CD14-positive monocyte (primary cell): ENCODE measurements around the gene B4GALT7. TPM values are rescaled to one million over a fixed set of nuclear protein-coding genes. Genes with fewer than 3 reads are reported as not detected.

Source experiments
- DNase-seq, 3 donors: peaks; one replicate each; pipeline ENCODE4 v3.0.0-alpha.2; 2011 to 2022
- H2AFZ ChIP-seq: 2 replicates; pipeline ENCODE4 v1.6.0; 2012; ENCODE audit warnings: mild to moderate bottlenecking, low read depth, low read length, inconsistent platforms; ENCODE audit not compliant: insufficient read depth, poor library complexity, severe bottlenecking
- H3K27ac ChIP-seq, 2 donors: 1 replicate in 1 of 2; 2 replicates in 1 of 2; pipeline ENCODE4 v1.5.1; 2012 to 2013; ENCODE audit warnings: low read length in 2 of 2, control low read depth in 1 of 2, inconsistent platforms in 1 of 2, low read depth in 1 of 2, mild to moderate bottlenecking in 1 of 2
- H3K27me3 ChIP-seq, 2 donors: one replicate each; pipeline versions ENCODE4 v1.6.0 to v1.6.1; 2011 to 2013; ENCODE audit warnings: low read length in 2 of 2; ENCODE audit not compliant: control insufficient read depth in 2 of 2, insufficient read depth in 2 of 2
- H3K36me3 ChIP-seq, 2 donors: replicated peaks in 1 of 2; 1 replicate in 1 of 2; 2 replicates in 1 of 2; pipeline versions ENCODE4 v1.5.1 to v1.6.1; 2012 to 2013; ENCODE audit warnings: low read length in 2 of 2, control low read depth in 1 of 2, inconsistent platforms in 1 of 2, mild to moderate bottlenecking in 1 of 2; ENCODE audit not compliant: insufficient read depth in 2 of 2, control insufficient read depth in 1 of 2
- H3K4me1 ChIP-seq, 2 donors: 1 replicate in 1 of 2; 2 replicates in 1 of 2; pipeline versions ENCODE4 v1.5.1 to v1.6.1; 2012 to 2013; ENCODE audit warnings: low read length in 2 of 2, control low read depth in 1 of 2, inconsistent platforms in 1 of 2, mild to moderate bottlenecking in 1 of 2, moderate library complexity in 1 of 2; ENCODE audit not compliant: insufficient read depth in 2 of 2, control insufficient read depth in 1 of 2
- H3K4me2 ChIP-seq: replicated peaks from 2 replicates; pipeline ENCODE3; 2012; ENCODE audit warnings: low read length, moderate library complexity, mild to moderate bottlenecking; ENCODE audit not compliant: poor library complexity, severe bottlenecking; ENCODE audit errors: extremely low read depth
- H3K4me3 ChIP-seq, 3 experiments: fragments of 200-600 bp in 1 of 3; sonication (generic) in 1 of 3; replicated peaks in 1 of 3; 1 replicate in 2 of 3; 2 replicates in 1 of 3; pipeline ENCODE4 v1.5.1; 2011 to 2013; ENCODE audit warnings: low read length in 3 of 3, mild to moderate bottlenecking in 3 of 3, control low read depth in 2 of 3, low read depth in 2 of 3, inconsistent platforms in 1 of 3, moderate library complexity in 1 of 3
- H3K79me2 ChIP-seq: 2 replicates; pipeline ENCODE4 v1.6.0; 2012; ENCODE audit warnings: mild to moderate bottlenecking, control low read depth, inconsistent platforms, low read length, moderate library complexity; ENCODE audit not compliant: insufficient read depth
- H3K9ac ChIP-seq: 2 replicates; pipeline ENCODE4 v1.6.0; 2017; ENCODE audit warnings: low read length, mild to moderate bottlenecking; ENCODE audit not compliant: insufficient read depth, poor library complexity, severe bottlenecking
- H3K9me3 ChIP-seq, 2 donors: replicated peaks in 1 of 2; 1 replicate in 1 of 2; 2 replicates in 1 of 2; pipeline versions ENCODE4 v1.5.1 to v1.6.1; 2012 to 2013; ENCODE audit warnings: low read length in 2 of 2, control low read depth in 1 of 2; ENCODE audit not compliant: control insufficient read depth in 1 of 2, insufficient read depth in 1 of 2
- H4K20me1 ChIP-seq: 2 replicates; pipeline ENCODE4 v1.6.0; 2012; ENCODE audit warnings: mild to moderate bottlenecking, low read length, control low read depth, moderate library complexity; ENCODE audit not compliant: insufficient read depth
- H3K27ac Mint-ChIP-seq, 7 donors: one replicate each; pipeline ENCODE4 v1.8.0; 2020; ENCODE audit warnings: mild to moderate bottlenecking in 7 of 7, mixed read lengths in 7 of 7, moderate library complexity in 6 of 7, inconsistent platforms in 2 of 7
- H3K27me3 Mint-ChIP-seq, 3 donors: one replicate each; pipeline ENCODE4 v1.8.0; 2021 to 2022; ENCODE audit warnings: low read depth in 3 of 3, mild to moderate bottlenecking in 3 of 3, mixed read lengths in 3 of 3, moderate library complexity in 3 of 3, inconsistent platforms in 1 of 3
- H3K36me3 Mint-ChIP-seq, 2 donors: one replicate each; pipeline ENCODE4 v1.8.0; 2020; ENCODE audit warnings: mixed read lengths in 2 of 2, inconsistent platforms in 1 of 2, mild to moderate bottlenecking in 1 of 2
- H3K4me1 Mint-ChIP-seq: one replicate; pipeline ENCODE4 v1.8.0; 2020; ENCODE audit warnings: mild to moderate bottlenecking, mixed read lengths
- H3K4me3 Mint-ChIP-seq, 2 donors: one replicate each; pipeline ENCODE4 v1.8.0; 2020; ENCODE audit warnings: mild to moderate bottlenecking in 2 of 2, mixed read lengths in 2 of 2, moderate library complexity in 1 of 2
- H3K9me3 Mint-ChIP-seq, 7 donors: one replicate each; pipeline ENCODE4 v1.8.0; 2020 to 2022; ENCODE audit warnings: mixed read lengths in 7 of 7, mild to moderate bottlenecking in 6 of 7, moderate library complexity in 6 of 7, inconsistent platforms in 2 of 7
- CTCF ChIP-seq: fragments of 200-600 bp; IDR thresholded peaks from one replicate; pipeline ENCODE4 v1.8.0; 2022; ENCODE audit warnings: antibody characterized with exemption, mild to moderate bottlenecking
- WGBS: methylation state at CpG from one replicate; pipeline ENCODE4 v1.1.5; 2013; ENCODE audit warnings: missing lambda C conversion rate; ENCODE audit not compliant: insufficient coverage; 5-methylcytosine and 5-hydroxymethylcytosine counted together
- intact Hi-C, 2 donors: fragments of 100-400 bp; cut with micrococcal nuclease; formaldehyde crosslinking; loops; one replicate each; pipeline versions ENCODE4 v1.15.0 to v1.15.1; 2023
- polyA plus RNA-seq, 3 donors: library from polyadenylated mRNA; depleted of rRNA in 1 of 3; unstranded in 2 of 3; stranded (reverse) in 1 of 3; fragments of 300-500 nt in 2 of 3; fragments of >200 nt in 1 of 3; fragmentation: Illumina TruSeq in 2 of 3; gene quantifications; 1 replicate in 2 of 3; 2 replicates in 1 of 3; pipeline ENCODE4 v1.2.3, GENCODE V29; 2012 to 2021

Gene B4GALT7
- polyA plus RNA-seq, 3 donors, result 15.6 to 21.7 (median 18.8) TPM

- H3K27ac Mint-ChIP-seq, result peak within 1 kb of the TSS in 5 of 7 donors; percentile 59 to 69 (median 64)
- DNase-seq, result peak; percentile 89 to 93 (median 90)
- Histone ChIP-seq H3K36me3 (peaks cover 0 to 28% of the 10 kb centered on the region in 2 donors), H3K9me3 (no peaks in the 10 kb centered on the region), H3K4me2 (peak within 1 kb of the TSS; percentile 96), H3K9ac (peak within 1 kb of the TSS; percentile 76), H2AFZ (peak within 1 kb of the TSS; percentile 83), H3K27me3 (no peaks in the 10 kb centered on the region), H3K4me3 (peak within 1 kb of the TSS; percentile 64 to 90 (median 83)), H3K4me1 (peaks cover 16 to 19% of the 10 kb centered on the region in 2 donors), H4K20me1 (peaks cover 39% of the 10 kb centered on the region), H3K79me2 (peaks cover 46% of the 10 kb centered on the region), H3K27ac (peak within 1 kb of the TSS in 1 of 2 donors; percentile 61)
- H3K27me3 Mint-ChIP-seq, result peaks cover 0 to 7% (median 2%) of the 10 kb centered on the region in 3 donors
- 20% methylated on average over 20 of the region's 49 CpGs for WGBS
- intact Hi-C loops, result loop anchor here in 1 of 2 donors (5.0 kb wide), 2 partner anchors 37 to 43 kb away; partner anchors contain the start of gene DDX41
- H3K4me1 Mint-ChIP-seq, result peaks cover 28% of the 10 kb centered on the region
- peaks cover 18% of the 10 kb centered on the region in 2 donors for H3K36me3 Mint-ChIP-seq
- peak within 1 kb of the TSS; percentile 80 to 81 for H3K4me3 Mint-ChIP-seq
- no peaks in the 10 kb centered on the region for H3K9me3 Mint-ChIP-seq
- peak; percentile 22 for TF ChIP-seq CTCF
These were observed 45.3 kb upstream of the B4GALT7 start, which contains the start of gene FAM193B for GRCh38 chr5:177554474-177555111. Gene FAM193B (minus strand): TSS chr5:177554563. CDS start chr5:177554458, 105 bp downstream.

GRCh38 chr5:177555228-177555627, 44.7 kb upstream of the B4GALT7 start:
- H3K4me2 ChIP-seq, result peak overlapping the region; percentile 86
- DNase-seq, result no peak
- peak overlapping the region in 1 of 3 experiments; percentile 75 for H3K4me3 ChIP-seq
- peak overlapping the region; percentile 72 for H2AFZ ChIP-seq
- H3K36me3 Mint-ChIP-seq, result peaks cover 17% of the 10 kb centered on the region in 2 donors
- no peaks in the 10 kb centered on the region for H3K9me3 Mint-ChIP-seq
- peaks cover 40% of the 10 kb centered on the region for H3K79me2 ChIP-seq
- H3K27ac ChIP-seq, result no peak overlapping the region
- peaks cover 0 to 7% (median 2%) of the 10 kb centered on the region in 3 donors for H3K27me3 Mint-ChIP-seq
- H3K4me3 Mint-ChIP-seq, result no peak overlapping the region
- H3K4me1 Mint-ChIP-seq, result peaks cover 25% of the 10 kb centered on the region
- H3K9ac ChIP-seq, result no peak overlapping the region
- H3K27ac Mint-ChIP-seq, result peak overlapping the region in 1 of 7 donors; percentile 59
- peaks cover 36% of the 10 kb centered on the region for H4K20me1 ChIP-seq
- WGBS, result 100% methylated on average over 2 of the region's 2 CpGs
- intact Hi-C loops, result loop anchor here in 1 of 2 donors (5.0 kb wide), 1 partner anchor 42 kb away; no protein-coding TSS in a partner anchor
- peaks cover 16 to 19% of the 10 kb centered on the region in 2 donors for H3K4me1 ChIP-seq
- no peak for TF ChIP-seq CTCF
- no peaks in the 10 kb centered on the region for H3K9me3 ChIP-seq
- H3K36me3 ChIP-seq, result peaks cover 0 to 26% of the 10 kb centered on the region in 2 donors
- no peaks in the 10 kb centered on the region for H3K27me3 ChIP-seq
